ENCODE data around the gene NAPEPLD.

DNA sequence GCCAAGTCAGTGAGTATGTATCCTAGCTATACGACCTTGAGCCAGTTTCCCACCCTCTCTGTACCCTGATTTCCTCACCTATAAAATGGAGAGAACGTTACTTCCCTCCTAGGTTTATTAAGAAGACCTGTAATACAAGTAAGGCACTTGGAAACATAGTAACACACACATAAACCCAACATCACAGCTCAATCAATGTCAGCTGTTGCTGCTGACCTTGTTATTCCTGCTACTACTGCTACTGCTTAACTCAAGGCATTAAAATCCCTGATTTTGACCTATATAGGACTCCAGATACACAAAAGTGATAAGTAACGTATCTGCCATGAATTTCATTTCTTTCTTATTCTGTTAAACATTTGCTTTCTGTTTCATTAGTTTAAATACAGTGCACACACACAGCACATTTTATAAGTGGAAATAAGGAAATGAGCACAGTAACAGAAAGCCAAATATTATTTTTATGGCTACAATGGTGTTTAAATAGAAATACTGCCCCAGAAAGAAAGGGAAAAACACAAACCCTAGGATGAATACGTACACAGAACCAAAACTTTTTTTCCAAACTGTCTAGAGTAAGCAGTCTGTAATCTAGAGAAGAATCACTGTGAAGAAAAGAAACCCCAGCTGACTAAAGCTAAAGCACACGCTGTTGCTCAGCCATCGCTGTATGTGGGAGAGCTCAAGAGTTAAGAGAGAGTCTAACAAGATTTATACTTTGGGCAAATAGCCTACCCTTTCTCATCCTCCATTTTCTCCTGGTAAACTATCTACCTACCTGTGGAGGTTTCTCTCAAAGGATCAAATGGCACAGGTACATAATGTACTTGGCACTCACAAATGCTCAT lies 19.0 kb downstream of the NAPEPLD start:
- TF ChIP-seq, protein P1, sequence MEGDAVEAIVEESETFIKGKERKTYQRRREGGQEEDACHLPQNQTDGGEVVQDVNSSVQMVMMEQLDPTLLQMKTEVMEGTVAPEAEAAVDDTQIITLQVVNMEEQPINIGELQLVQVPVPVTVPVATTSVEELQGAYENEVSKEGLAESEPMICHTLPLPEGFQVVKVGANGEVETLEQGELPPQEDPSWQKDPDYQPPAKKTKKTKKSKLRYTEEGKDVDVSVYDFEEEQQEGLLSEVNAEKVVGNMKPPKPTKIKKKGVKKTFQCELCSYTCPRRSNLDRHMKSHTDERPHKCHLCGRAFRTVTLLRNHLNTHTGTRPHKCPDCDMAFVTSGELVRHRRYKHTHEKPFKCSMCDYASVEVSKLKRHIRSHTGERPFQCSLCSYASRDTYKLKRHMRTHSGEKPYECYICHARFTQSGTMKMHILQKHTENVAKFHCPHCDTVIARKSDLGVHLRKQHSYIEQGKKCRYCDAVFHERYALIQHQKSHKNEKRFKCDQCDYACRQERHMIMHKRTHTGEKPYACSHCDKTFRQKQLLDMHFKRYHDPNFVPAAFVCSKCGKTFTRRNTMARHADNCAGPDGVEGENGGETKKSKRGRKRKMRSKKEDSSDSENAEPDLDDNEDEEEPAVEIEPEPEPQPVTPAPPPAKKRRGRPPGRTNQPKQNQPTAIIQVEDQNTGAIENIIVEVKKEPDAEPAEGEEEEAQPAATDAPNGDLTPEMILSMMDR (IDR thresholded peaks at IDR 0.05; ENCODE audit: extremely low read depth in 1 of 2, insufficient read depth in 1 of 2, low read depth in 1 of 2, low read length in 2 of 2), result no peak
- TF ChIP-seq MAX (IDR thresholded peaks at IDR 0.05; ENCODE audit: insufficient read depth, insufficient read length) (no peak), POLR2A (IDR thresholded peaks at IDR 0.05; ENCODE audit: low read depth, low read length) (no peak), EZH2 (IDR thresholded peaks at IDR 0.05; ENCODE audit: borderline replicate concordance, low read depth, low read length, severe bottlenecking) (no peak), POLR2AphosphoS5 (IDR thresholded peaks at IDR 0.05; ENCODE audit: insufficient read depth, low read depth, low read length) (no peak), MYC (IDR thresholded peaks at IDR 0.05; ENCODE audit: low read depth, low read length) (no peak), GATA2 (IDR thresholded peaks at IDR 0.05; ENCODE audit: insufficient read depth, insufficient read length, low read depth, low read length) (no peak), JUN (IDR thresholded peaks at IDR 0.05; ENCODE audit: borderline replicate concordance, insufficient read depth, insufficient read length, low read depth) (no peak)

All from endothelial cell of umbilical vein (primary cell).